NCI-H2107 treated with DMSO at 0.1 percent for 48 hours (cell line): ENCODE measurements around the gene HBE1.
"Not testable (repeated sequence)": the region's sequence is repeated elsewhere in the genome, so short reads cannot be mapped to it uniquely, and the experiment has no call there.

Experiments
- DNase-seq: peaks from one replicate; lab custom pipeline; 2025; ENCODE audit not compliant: unreplicated experiment; lab: John Stamatoyannopoulos, UW

The HBE1 gene

GRCh38 chr11:5254023-5254422, 15.7 kb downstream of the HBE1 start:
- not testable (repeated sequence) for DNase-seq

GRCh38 chr11:5253440-5253839, 16.3 kb downstream of the HBE1 start:
- not testable (repeated sequence) for DNase-seq

- no peak for DNase-seq
Measured at GRCh38 chr11:5252919-5253265, 16.9 kb downstream of the HBE1 start.

GRCh38 chr11:5252192-5252918, 17.4 kb downstream of the HBE1 start:
- DNase-seq: no peak

- DNase-seq: no peak
Measured at GRCh38 chr11:5251746-5252145, 18.0 kb downstream of the HBE1 start.

GRCh38 chr11:5250543-5251204, 19.1 kb downstream of the HBE1 start:
- no peak for DNase-seq

GRCh38 chr11:5249807-5250396, 19.8 kb downstream of the HBE1 start, which contains the start of gene HBG1:
Gene HBG1 (minus strand): TSS chr11:5249857. CDS start chr11:5249804, 53 bp downstream.
- DNase-seq: not testable (repeated sequence)

GRCh38 chr11:5248498-5248897, 21.2 kb downstream of the HBE1 start:
- DNase-seq: not testable (repeated sequence)

GRCh38 chr11:5247472-5248192, 22.1 kb downstream of the HBE1 start:
- no peak for DNase-seq

GRCh38 chr11:5246772-5247471, 22.8 kb downstream of the HBE1 start:
- no peak for DNase-seq

- DNase-seq: no peak
Measured at GRCh38 chr11:5245155-5245554, 24.6 kb downstream of the HBE1 start.

- no peak for DNase-seq
Measured at GRCh38 chr11:5243816-5244180, 25.9 kb downstream of the HBE1 start.

- no peak for DNase-seq
Measured at GRCh38 chr11:5242933-5243815, 26.6 kb downstream of the HBE1 start.

GRCh38 chr11:5242208-5242607, 27.5 kb downstream of the HBE1 start:
- DNase-seq: no peak

- DNase-seq: no peak
Measured at GRCh38 chr11:5241458-5241857, 28.3 kb downstream of the HBE1 start.

GRCh38 chr11:5240458-5240857, 29.3 kb downstream of the HBE1 start:
- no peak for DNase-seq

GRCh38 chr11:5240056-5240455, 29.7 kb downstream of the HBE1 start:
- DNase-seq: no peak

- no peak for DNase-seq
Measured at GRCh38 chr11:5239046-5239445, 30.7 kb downstream of the HBE1 start.

- no peak for DNase-seq
Measured at GRCh38 chr11:5238486-5238885, 31.3 kb downstream of the HBE1 start.

- DNase-seq: no peak
Measured at GRCh38 chr11:5237420-5237819, 32.3 kb downstream of the HBE1 start.
